WTC11 (cell line): ENCODE data around the gene ZNF888.
"Not testable (repeated sequence)": the region's sequence is repeated elsewhere in the genome, so short reads cannot be mapped to it uniquely, and the experiment has no call there.

ENCODE experiments used
- CREB1 ChIP-seq: sonication (generic); formaldehyde crosslinking; IDR thresholded peaks from 2 replicates; pipeline ENCODE4 v1.8.0; 2023; ENCODE audit warnings: mild to moderate bottlenecking, missing genetic modification reagents
- ELF4 ChIP-seq: sonication (generic); formaldehyde crosslinking; IDR thresholded peaks from 2 replicates; pipeline ENCODE4 v1.8.1; 2022; ENCODE audit warnings: low read depth, mild to moderate bottlenecking, moderate library complexity, missing genetic modification reagents
- EMX1 ChIP-seq: fragments of 250-450 bp; sonication (Bioruptor Pico); IDR thresholded peaks from 2 replicates; pipeline ENCODE4 v1.8.0; 2021; ENCODE audit warnings: mild to moderate bottlenecking
- ESRRA ChIP-seq: sonication (generic); formaldehyde crosslinking; IDR thresholded peaks from 2 replicates; pipeline ENCODE4 v1.8.1; 2022; ENCODE audit warnings: mild to moderate bottlenecking, missing genetic modification reagents, borderline replicate concordance
- RELA ChIP-seq: sonication (generic); formaldehyde crosslinking; IDR thresholded peaks from 2 replicates; pipeline ENCODE4 v1.8.1; 2022; ENCODE audit warnings: missing genetic modification reagents, mild to moderate bottlenecking, borderline replicate concordance
- TEAD1 ChIP-seq: sonication (generic); formaldehyde crosslinking; IDR thresholded peaks from 2 replicates; pipeline ENCODE4 v1.8.0; 2022; ENCODE audit warnings: mild to moderate bottlenecking, missing genetic modification reagents
- TF ChIP-seq, protein P1 (sequence below): fragments of 200-600 bp; IDR thresholded peaks from 2 replicates; pipeline ENCODE4 v1.8.0; 2022; ENCODE audit warnings: antibody characterized with exemption
- TF ChIP-seq, protein P2 (sequence below): sonication (generic); formaldehyde crosslinking; IDR thresholded peaks from 2 replicates; pipeline ENCODE4 v1.8.0; 2022; ENCODE audit warnings: mild to moderate bottlenecking, missing genetic modification reagents
- TF ChIP-seq, protein P3 (sequence below): sonication (generic); formaldehyde crosslinking; IDR thresholded peaks from 2 replicates; pipeline ENCODE4 v1.8.1; 2023; ENCODE audit warnings: mild to moderate bottlenecking, missing genetic modification reagents, moderate library complexity
- TF ChIP-seq, protein P4 (sequence below): sonication (generic); formaldehyde crosslinking; IDR thresholded peaks from 2 replicates; pipeline ENCODE4 v1.8.0; 2022; ENCODE audit warnings: mild to moderate bottlenecking, missing genetic modification reagents
- TF ChIP-seq, protein P5 (sequence below): sonication (generic); formaldehyde crosslinking; conservative IDR thresholded peaks from 2 replicates; pipeline ENCODE4 v1.8.1; 2022; ENCODE audit warnings: mild to moderate bottlenecking, missing genetic modification reagents
- TF ChIP-seq, protein P6 (sequence below): sonication (generic); formaldehyde crosslinking; IDR thresholded peaks from 2 replicates; pipeline ENCODE4 v1.8.1; 2023; ENCODE audit warnings: mild to moderate bottlenecking, missing genetic modification reagents, moderate library complexity
- TF ChIP-seq, protein P7 (sequence below): sonication (generic); formaldehyde crosslinking; IDR thresholded peaks from 2 replicates; pipeline ENCODE4 v1.8.1; 2022; ENCODE audit warnings: low read depth, mild to moderate bottlenecking, moderate library complexity, missing genetic modification reagents, borderline replicate concordance

DNA sequence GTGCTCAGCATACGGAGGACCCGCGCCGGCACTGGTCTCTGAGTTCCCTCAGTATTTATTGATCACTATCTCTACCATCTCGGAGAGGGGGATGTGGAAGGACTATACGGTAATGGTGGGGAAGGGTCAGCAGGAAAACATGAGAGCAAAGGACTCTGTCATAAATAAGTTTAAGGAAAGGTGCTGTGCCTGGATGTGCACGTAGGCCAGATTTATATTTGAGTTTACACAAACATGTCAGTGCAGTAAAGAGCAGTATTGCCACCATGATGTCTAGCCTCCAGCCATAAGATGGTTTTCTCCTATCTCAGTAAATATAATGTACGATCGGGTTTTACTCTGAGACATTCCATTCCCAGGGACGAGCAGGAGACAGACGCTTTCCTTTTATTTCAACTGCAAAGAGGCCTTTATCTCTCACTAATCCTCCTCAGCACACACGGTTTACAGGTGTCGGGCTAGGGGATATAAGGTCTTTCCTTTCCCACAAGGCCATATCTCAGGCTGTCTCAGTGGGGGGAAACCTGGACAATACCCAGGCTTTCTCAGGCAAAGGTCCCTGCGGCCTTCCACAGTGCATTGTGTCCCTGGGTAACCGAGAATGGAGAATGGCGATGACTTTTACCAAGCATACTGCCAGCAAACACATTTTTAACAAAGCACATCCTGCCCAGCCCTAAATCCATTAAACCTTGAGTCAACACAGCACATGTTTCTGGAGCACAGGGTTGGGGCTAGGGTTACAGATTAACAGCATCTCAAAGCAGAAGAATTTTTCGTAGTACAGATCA is 21.7 kb upstream of the ZNF888 start:
- TF ChIP-seq, protein P1, sequence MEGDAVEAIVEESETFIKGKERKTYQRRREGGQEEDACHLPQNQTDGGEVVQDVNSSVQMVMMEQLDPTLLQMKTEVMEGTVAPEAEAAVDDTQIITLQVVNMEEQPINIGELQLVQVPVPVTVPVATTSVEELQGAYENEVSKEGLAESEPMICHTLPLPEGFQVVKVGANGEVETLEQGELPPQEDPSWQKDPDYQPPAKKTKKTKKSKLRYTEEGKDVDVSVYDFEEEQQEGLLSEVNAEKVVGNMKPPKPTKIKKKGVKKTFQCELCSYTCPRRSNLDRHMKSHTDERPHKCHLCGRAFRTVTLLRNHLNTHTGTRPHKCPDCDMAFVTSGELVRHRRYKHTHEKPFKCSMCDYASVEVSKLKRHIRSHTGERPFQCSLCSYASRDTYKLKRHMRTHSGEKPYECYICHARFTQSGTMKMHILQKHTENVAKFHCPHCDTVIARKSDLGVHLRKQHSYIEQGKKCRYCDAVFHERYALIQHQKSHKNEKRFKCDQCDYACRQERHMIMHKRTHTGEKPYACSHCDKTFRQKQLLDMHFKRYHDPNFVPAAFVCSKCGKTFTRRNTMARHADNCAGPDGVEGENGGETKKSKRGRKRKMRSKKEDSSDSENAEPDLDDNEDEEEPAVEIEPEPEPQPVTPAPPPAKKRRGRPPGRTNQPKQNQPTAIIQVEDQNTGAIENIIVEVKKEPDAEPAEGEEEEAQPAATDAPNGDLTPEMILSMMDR: not testable (repeated sequence)
- not testable (repeated sequence) for TF ChIP-seq RELA, TEAD1, ELF4, ESRRA, CREB1, EMX1 (CRISPR knock-in tag)
- TF ChIP-seq, protein P2, sequence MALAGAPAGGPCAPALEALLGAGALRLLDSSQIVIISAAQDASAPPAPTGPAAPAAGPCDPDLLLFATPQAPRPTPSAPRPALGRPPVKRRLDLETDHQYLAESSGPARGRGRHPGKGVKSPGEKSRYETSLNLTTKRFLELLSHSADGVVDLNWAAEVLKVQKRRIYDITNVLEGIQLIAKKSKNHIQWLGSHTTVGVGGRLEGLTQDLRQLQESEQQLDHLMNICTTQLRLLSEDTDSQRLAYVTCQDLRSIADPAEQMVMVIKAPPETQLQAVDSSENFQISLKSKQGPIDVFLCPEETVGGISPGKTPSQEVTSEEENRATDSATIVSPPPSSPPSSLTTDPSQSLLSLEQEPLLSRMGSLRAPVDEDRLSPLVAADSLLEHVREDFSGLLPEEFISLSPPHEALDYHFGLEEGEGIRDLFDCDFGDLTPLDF (CRISPR knock-in tag): not testable (repeated sequence)
- TF ChIP-seq, protein P3, sequence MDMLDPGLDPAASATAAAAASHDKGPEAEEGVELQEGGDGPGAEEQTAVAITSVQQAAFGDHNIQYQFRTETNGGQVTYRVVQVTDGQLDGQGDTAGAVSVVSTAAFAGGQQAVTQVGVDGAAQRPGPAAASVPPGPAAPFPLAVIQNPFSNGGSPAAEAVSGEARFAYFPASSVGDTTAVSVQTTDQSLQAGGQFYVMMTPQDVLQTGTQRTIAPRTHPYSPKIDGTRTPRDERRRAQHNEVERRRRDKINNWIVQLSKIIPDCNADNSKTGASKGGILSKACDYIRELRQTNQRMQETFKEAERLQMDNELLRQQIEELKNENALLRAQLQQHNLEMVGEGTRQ (CRISPR knock-in tag): not testable (repeated sequence)
- TF ChIP-seq, protein P4, sequence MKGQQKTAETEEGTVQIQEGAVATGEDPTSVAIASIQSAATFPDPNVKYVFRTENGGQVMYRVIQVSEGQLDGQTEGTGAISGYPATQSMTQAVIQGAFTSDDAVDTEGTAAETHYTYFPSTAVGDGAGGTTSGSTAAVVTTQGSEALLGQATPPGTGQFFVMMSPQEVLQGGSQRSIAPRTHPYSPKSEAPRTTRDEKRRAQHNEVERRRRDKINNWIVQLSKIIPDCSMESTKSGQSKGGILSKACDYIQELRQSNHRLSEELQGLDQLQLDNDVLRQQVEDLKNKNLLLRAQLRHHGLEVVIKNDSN (CRISPR knock-in tag): not testable (repeated sequence)
- TF ChIP-seq, protein P5, sequence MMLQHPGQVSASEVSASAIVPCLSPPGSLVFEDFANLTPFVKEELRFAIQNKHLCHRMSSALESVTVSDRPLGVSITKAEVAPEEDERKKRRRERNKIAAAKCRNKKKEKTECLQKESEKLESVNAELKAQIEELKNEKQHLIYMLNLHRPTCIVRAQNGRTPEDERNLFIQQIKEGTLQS (CRISPR knock-in tag): not testable (repeated sequence)
- TF ChIP-seq, protein P6, sequence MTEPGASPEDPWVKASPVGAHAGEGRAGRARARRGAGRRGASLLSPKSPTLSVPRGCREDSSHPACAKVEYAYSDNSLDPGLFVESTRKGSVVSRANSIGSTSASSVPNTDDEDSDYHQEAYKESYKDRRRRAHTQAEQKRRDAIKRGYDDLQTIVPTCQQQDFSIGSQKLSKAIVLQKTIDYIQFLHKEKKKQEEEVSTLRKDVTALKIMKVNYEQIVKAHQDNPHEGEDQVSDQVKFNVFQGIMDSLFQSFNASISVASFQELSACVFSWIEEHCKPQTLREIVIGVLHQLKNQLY: not testable (repeated sequence)
- TF ChIP-seq, protein P7, sequence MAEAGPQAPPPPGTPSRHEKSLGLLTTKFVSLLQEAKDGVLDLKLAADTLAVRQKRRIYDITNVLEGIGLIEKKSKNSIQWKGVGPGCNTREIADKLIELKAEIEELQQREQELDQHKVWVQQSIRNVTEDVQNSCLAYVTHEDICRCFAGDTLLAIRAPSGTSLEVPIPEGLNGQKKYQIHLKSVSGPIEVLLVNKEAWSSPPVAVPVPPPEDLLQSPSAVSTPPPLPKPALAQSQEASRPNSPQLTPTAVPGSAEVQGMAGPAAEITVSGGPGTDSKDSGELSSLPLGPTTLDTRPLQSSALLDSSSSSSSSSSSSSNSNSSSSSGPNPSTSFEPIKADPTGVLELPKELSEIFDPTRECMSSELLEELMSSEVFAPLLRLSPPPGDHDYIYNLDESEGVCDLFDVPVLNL (CRISPR knock-in tag): not testable (repeated sequence)
